NCI-H146 (cell line): Measurements from ENCODE around the gene DOK7.
"Not testable (repeated sequence)": the region's sequence is repeated elsewhere in the genome, so short reads cannot be mapped to it uniquely, and the experiment has no call there.

Experiments used
- DNase-seq: peaks from one replicate; lab custom pipeline; 2025; lab: John Stamatoyannopoulos, UW

The DOK7 gene

DNA sequence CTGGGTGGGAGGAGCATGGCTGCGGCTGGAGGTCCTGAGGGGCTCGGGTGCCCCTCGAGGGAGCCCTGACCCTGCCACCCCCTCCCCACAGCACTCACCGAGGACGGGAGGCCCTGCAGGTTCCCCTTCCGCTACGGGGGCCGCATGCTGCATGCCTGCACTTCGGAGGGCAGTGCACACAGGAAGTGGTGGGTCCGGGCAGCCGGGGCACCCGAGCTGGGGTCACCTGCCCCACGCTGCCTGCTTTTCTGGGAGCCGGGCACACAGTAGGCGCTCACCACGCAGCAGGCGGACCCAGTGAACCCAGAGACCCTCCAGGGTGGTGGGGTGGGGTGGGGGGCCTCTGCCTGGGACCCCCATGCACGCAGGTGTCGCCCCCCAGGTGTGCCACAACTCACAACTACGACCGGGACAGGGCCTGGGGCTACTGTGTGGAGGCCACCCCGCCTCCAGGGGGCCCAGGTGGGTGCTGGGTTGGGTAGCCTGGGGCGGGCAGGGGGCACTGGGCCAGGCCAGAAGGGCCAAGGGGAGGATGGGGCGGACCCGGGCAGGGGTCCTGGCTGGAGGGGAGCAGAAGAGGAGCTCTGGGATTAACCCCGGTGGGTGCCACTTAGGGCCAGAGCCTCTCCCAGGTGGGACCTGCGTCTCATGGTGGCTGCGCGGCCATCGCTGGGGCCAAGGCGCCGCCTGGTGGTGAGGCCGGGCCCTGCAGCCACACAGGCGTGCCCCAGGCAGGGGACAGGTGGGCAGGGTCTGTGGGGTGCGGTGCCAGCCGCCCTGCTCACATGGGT, 20.0 kb upstream of the DOK7 start:
- peak; percentile 54 for DNase-seq

DNA sequence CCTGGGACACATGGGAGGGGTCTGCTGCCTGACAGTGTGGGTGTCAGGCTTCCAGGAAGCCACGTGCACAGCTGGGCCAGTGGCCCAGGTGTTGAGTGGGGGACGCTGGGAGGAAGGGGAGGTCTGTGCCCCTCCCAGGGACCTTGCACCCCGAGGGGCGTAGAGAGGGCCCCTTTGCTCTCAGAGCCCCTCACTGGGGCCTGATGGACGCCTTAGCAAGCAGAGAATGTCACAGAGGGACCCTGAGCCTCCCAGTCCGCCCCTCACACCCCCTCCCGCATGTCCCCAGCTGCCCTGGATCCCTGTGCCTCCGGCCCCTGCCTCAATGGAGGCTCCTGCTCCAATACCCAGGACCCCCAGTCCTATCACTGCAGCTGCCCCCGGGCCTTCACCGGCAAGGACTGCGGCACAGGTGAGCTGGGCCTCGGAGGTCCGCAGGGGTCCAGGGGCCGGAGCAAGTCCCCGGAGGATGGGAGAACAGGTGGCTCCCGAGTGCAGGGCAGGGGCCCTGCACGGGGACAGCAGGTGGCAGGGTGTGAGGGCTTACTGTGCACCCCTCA, 19.3 kb upstream of the DOK7 start:
- DNase-seq, result no peak

DNA sequence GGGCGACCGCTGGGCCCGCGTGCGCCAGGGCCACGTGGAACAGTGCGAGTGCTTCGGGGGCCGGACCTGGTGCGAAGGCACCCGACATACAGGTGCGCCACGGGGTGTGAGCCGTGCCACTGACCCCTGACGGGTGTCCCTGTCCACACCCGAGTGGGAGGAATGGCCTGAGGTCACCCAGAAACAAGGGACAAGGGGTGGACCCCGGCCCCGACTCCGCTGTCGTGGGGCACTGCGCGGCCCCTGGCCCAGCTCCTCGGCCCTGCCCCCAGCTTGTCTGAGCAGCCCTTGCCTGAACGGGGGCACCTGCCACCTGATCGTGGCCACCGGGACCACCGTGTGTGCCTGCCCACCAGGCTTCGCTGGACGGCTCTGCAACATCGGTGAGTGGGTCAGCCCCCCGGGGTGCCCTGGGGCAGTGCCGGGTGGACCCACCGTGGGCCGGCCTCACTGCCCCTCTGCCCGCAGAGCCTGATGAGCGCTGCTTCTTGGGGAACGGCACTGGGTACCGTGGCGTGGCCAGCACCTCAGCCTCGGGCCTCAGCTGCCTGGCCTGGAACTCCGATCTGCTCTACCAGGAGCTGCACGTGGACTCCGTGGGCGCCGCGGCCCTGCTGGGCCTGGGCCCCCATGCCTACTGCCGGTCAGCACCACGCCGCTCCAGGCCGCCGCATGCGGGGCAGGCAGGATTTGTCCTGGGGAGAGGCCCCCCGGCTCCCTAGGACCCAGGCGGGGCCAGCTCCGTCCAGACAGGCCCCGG, 18.6 kb upstream of the DOK7 start:
- no peak for DNase-seq

DNA sequence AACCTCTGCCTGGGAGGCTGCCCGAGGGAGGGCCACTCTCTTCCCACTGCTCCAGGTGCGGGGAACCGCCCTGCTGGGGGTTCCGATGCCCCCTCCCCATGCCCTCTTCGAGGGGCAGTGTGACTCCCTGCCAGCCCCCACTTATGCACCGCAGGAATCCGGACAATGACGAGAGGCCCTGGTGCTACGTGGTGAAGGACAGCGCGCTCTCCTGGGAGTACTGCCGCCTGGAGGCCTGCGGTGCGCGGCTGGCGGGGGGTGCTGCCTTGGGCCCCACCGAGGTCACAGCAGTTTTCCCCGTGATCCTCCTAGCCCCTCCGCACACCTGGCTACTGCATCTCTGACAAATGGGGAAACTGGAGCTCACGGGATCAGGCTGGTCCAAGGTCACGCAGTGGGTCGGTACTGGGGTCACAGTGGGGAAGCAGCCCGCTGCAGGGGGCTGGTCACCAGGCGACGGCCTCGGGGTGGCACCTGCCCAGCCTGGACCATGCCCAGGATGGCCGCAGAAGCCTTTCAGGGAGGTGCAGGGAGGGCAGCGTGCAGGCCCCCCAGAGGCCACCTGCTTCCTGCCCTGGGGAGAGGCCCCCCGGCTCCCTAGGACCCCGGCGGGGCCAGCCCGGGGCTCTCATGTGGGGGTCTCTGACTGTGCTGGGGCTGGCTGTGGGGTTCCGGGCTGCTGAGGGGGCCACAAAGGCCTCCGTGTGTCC, 17.8 kb upstream of the DOK7 start:
- peak; percentile 10 for DNase-seq

DNA sequence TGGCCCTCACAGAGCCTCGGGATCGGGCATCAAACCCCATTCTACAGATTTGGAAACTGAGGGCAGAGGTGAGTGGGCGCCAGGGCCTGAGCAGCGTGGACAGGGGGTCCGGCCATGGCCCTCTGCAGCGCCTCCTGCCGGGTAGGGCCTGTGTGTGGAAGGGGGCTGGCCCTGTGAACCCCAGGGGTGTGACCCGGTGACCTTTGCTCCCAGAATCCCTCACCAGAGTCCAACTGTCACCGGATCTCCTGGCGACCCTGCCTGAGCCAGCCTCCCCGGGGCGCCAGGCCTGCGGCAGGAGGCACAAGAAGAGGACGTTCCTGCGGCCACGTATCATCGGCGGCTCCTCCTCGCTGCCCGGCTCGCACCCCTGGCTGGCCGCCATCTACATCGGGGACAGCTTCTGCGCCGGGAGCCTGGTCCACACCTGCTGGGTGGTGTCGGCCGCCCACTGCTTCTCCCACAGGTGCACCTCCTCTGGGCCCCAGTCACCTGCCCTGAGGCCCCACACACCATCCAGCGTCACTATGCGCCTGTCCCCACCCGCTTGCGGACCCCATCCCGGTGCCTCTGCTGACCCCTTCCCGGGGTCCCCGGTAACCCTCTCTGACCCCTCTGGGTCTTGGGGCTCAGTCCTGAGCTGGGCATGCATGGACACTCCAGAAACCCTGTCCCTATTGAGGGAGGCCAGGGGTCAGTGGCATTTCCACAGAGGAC, 17.1 kb upstream of the DOK7 start:
- no peak for DNase-seq

DNA sequence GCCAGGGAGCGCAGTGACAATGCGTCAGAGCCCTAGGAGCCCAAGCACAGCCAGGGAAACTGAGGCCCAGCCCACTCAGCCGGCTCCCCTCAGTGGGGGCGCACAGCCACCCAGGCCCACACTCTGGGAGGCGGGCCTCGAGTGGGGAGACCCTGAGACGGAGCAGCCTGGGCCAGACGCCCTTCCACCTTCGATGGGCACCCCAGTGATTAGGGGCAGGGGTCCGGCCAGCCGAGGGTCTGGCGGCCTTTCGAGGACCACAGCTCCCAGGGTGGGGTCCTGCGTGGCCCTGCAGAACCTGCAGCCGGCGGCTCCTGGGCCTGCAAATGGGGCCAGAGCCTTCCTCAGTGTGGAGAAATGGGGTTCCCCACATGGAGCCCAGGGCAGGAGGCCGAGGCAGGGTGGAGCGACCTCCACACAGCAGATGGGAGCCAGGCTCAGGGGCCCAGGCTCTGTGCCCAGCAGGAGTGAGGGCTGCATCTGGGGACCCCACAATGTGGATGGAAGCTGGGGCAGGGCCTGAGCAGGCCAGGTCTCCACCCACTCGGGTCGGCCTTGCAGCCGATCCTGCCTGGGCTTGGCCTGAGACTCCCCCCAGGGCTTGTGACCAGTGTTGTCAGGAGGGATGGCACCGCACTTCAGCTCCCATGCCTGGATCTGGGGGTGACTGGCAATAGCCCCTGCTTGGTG, 16.3 kb upstream of the DOK7 start:
- no peak for DNase-seq

DNA sequence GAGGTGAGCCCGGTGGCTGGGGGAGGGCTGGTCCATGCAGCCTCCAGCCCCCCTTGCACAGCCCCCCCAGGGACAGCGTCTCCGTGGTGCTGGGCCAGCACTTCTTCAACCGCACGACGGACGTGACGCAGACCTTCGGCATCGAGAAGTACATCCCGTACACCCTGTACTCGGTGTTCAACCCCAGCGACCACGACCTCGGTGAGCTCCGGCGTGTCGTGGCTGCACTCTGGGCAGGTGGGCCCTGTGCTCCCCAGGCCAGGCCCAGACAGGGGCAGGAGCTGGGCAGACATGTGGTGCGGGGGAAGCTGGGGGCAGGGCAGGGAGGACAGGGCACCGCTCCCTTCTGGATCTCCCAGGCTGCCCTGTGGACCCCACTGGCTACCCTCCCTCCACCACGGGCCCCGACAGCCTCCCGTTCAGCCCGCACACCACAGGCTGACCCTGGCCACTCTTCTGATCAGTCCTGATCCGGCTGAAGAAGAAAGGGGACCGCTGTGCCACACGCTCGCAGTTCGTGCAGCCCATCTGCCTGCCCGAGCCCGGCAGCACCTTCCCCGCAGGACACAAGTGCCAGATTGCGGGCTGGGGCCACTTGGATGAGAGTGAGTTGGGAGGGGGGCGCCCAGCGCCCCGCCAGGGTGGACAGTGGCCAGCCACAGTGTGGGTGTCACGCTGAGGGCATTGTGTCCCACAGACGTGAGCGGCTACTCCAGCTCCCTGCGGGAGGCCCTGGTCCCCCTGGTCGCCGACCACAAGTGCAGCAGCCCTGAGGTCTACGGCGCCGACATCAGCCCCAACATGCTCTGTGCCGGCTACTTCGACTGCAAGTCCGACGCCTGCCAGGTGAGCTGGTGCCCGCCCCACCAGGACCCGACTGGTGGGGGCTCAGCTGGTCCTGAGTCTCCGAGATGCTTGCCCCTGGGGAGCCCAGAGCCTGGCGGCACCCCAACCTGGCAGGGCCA, 15.4 kb upstream of the DOK7 start:
- DNase-seq, result no peak

DNA sequence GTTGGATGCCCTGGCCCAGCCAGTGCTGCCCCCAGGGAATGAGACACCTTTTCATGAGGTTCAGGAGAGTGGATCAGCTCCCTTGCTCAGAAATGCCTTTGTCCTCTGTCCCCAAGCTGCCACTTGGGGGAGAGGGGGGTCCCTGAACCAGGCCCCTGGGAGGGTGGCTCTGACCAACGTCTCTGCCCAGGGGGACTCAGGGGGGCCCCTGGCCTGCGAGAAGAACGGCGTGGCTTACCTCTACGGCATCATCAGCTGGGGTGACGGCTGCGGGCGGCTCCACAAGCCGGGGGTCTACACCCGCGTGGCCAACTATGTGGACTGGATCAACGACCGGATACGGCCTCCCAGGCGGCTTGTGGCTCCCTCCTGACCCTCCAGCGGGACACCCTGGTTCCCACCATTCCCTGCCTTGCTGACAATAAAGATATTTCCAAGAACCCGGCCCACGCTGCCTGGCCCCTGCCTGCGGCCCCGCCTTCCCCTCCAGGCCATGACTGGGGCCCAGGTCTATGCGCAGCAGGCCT, 14.0 kb upstream of the DOK7 start:
- no peak for DNase-seq

DNA sequence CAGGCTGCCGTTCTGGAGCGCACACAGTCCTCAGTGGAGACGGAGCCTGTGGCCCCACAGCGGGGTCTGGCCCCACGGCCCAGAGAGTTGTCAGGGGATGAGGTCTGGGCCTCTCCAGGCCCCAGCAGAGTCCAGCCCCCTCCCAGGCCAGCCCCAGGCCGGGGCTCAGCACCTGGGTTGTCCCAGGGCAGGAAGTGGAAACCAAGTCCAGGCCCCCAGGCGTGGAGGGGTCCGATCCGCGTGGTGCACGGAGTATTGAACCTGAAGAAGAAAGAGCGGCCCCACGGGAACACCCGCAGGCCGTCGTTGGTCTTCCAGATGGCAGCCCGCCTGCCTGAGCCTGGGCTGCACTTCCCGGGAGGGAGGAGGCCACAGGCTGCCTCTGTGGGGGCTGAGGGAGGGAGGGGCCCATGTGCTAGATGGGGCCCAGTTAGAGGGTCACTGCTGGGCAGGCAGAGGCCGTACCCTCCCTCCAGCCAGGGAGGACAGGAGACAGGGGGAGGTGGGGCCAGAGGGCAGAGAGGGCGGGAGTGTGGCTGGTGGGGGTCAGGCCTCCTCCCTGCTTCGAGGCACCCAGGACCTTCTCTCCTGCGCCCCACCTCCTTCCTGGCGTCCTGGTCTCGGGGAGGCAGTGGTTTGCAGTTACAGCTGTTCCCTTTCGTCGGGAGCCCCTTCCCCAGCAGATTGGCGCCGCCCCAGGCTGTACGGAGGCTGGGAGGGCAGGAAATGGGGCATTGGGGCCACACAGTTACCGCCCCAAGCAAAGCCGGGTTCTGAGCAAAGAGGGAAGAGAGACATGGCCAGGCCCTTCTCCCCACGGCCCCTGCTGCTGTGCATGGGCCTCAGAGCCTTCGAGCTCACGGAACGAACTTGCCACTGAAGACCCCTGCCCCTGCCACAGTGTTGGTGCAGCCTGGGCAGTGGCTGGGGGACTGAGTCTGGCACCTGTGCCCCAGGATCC, 13.3 kb upstream of the DOK7 start:
- no peak for DNase-seq

DNA sequence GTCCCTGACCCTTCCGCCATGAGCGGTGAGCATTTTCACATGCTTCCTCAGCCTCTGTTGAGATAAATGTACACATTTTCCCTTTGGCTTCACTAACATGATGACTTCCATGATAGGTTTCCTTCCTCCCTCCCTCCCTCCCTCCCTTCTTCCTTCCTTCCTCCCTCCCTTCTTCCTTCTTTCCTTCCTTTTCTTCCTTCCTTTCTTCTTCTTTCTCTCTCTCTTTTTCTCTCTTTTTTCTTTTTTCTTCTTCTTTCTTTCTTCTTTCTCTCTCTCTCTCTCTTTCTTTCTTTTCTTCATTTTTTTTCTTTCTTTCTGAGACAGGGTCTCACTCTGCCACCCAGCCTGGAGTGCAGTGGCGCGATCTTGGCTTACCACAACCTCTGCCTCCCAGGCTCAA, 12.5 kb upstream of the DOK7 start:
- DNase-seq, result no peak

DNA sequence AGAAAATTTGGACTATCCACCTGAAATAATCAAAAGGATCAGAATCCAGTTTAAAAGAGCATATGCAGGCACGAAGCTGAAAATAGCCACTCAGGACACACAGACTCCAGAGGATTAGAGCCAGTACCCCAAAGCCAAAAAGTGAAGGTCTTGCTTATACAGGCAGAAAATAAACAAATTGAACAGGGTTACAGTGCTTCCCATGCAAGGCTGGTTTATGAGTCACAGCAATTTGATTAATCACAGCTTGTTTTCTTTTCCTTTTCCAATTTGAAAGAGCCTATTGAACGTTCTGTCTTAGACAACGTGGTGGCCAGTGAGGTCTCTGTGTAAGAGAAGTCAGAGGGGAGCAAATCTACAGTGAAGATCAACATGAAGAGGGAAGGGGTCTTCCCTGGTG, 11.2 kb upstream of the DOK7 start:
- DNase-seq, result peak; percentile 33

DNA sequence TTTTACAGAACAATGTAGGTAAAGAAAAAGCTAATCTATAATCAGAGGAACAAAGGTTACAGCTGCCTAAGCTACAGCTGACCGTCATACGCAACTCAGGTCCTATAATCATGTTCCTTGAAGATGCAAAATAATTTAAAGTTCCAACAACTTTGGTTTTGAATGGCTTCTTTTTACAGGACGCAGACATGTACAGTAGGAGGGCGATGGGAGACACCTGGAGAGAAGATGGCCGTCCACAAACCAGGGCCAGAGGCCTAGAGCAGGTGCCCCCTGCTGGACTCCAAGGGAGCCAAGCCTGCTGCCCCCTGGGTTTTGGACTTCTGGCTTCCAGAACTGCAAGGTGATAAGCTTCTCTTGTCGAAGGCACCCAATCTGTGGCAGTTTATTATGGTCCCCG, 10.7 kb upstream of the DOK7 start:
- DNase-seq, result peak; percentile 75

DNA sequence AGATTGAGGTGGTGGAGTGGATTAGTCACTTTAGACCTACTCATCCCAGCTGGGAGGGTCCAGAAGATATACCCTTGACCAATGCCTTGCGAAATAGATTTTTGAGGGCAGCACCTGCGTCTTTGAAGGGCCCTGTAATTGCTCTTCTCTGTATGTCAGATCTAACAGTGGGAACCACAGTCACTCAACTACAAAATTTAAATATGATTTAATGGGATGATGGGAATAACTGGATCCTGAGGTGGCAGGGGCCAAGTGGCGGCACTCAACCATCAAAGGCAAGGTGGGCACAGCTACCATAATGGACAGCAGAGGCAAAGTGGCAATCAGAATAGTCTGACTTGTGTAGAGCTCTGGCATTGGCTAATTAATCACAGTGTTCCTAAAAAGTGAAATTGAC, 7.5 kb upstream of the DOK7 start:
- not testable (repeated sequence) for DNase-seq

DNA sequence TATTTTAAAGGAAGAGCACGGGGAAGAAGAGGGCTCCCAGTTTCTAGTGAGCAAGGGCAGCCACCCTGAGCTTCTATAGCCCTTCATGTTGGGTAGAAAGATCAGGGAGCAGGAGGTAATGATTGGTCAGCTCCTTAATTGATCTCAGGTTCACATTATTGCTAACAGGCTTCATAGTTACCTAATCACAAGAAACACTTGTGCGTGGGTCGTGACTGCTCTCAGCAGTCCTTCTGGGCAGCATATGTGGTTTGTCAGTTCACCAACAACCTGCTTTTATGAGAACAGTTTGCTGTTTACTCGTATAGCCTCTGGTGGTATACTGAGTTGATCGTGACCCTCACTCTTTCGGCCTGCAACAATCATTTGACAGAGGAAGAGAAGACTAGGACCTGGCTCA, 4.7 kb upstream of the DOK7 start:
- no peak for DNase-seq

DNA sequence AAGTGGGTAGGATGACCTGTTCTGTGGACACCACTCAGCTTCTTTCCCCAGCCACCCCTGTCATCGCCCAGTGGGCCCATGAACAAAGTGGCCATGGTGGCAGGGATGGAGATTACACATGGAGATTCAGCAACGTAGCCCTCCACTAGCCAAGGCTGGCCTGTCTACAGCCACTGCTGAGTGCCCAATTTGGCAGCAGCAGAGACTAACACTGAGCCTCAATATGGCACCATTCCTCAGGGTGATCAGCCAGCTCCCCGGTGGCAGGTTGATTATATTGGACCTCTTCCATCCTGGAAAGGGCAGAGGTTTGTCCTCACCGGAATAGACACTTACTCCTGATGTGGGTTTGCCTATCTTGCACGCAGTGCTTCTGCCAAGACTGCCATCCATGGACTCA, 4.0 kb upstream of the DOK7 start:
- not testable (repeated sequence) for DNase-seq

DNA sequence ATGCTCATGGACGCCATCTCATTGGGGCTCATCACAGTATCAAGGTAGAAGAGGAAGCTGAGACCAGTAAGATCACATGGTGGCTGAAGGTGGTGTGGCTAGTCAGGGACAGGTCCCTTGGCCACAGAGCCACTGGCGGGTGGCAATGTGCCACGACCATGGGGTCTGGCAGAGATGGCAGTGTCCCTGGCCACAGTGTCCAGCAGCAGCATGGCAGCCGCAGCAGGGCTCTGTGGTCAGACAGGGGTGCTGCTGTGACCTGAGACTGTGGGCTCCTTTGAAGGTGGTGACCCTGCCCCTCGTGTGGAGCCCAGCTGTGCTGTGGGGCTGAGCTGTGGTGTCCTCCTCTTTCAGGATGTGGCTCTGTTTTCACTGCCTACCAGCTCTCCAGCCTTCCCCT, 2.2 kb upstream of the DOK7 start:
- DNase-seq, result no peak

DNA sequence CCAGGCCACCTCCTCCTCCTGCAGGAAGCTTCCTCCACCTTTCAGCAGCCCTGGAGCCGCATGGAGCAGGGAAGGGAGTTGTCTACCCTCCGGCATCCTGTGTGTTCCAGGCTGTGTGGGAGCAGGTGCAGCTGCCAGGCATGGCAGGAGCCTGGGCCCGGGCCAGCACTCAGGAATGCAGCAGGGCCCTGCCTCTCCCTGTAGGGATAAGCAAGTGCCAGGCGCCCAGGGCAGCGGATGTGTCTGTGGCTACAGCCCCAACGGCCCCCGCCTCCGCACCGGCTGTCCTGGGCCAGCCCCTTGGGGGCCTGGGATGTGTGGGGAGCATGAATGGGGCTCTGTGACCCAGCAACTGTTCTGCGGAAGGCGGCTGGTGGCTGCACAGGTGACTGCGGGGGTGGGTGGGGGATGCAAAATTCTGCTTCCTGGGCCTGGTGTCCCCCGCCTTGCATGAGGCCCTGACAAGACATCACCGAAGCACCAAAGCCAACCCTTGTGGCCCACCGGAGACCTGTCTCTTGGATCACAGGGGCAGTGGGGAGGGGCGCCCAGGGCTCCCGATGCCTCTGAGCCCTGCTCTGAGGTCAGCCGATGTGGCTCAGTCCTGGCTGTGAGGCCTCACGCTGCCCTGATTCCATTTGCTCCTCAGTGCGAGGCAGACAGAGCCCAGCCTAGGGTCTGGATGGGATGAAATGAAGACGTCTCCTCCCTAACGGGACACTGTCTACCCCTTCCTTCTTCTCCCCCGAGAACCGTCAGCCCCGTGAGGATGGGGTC, 1.4 kb upstream of the DOK7 start:
- peak; percentile 19 for DNase-seq

DNA sequence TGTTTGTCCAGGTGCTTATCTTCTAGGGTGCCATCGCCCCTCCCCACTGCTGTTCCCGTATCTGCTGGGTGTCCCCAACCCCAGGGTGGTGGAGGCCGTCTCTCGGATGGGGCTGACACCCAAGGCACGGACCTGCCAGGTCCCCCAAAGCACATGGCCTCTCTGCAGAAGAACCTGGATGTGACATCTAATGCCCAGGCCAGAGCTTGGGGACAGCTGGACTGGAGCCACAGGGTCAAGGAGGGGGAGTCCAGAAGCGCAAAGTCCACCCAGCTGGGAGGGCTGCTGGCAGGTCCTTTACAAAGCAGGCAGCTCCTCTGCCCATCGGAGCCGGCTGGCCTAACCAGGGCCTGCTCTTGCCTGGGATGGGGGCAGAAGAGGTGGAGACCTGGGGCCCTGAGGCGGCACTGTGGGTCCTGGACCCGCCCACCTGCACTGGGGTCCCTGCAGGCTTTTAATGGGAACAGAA, 751 bp upstream of the DOK7 start:
- DNase-seq, result no peak
